ENCODE data around the gene MYBBP1A. TPM values are rescaled to one million over a fixed set of nuclear protein-coding genes. Genes with fewer than 3 reads are reported as not detected.

The MYBBP1A gene
- total and polyA plus RNA-seq, 2 of the 13 experiments (the other 11 are each of a cell fraction or from before 2014, with no cell fraction given) = 18.6 to 54.8 TPM

DNA sequence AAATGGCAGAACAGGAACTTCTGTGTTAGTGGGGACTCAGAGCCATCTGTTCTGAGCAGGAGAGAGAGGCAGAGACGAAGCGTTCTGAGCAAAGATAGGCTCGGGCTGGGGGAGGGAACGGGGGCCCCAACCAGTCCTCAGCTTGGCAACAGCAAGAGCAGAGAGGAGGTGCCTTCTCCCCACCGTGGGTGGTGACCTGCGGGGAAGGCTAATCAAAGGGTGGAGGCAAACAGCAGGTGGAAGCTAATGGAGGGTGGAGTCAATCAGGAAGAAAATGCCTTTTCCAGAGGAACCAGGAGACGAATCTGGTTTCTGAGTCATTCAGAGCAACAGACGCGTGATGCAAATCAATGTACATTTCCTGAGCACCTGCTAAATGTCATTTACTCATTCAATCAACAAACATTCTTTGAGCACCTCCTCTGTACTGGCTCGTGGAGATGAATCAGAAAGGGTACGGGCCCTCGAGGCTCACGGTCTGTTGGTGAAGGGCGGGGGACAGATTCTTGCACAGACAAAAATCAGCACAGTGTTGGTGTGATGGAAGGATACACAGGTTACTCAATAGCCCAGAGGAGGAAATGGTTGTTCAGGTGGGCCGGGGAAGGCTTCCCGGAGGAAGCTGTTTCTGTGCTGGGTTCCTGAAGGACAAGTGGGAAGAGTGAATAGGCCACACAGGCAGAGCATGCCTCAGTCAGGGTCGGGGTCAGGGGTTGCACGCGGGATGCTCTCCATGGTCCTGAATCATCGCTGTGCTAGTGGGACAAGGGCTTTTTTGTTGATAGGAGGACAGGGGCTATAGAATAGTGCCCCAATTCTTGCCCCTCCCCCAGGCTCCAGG, 62.2 kb downstream of the MYBBP1A start (continued):
- peak; percentile 88; the same call in 1 of the 2 replicates for TF ChIP-seq TEF (CRISPR knock-in tag; IDR thresholded peaks at IDR 0.05)
- TF ChIP-seq ZNF296 (CRISPR knock-in tag; conservative IDR thresholded peaks at IDR 0.05) = peak; percentile 95
- 0 out of 2 replicates have a peak, but pooled peaks have one; percentile 29 for TF ChIP-seq PRDM10 (CRISPR knock-in tag; IDR thresholded peaks at IDR 0.05; ENCODE audit: low read depth)
- TF ChIP-seq JDP2 (CRISPR knock-in tag; IDR thresholded peaks at IDR 0.05; ENCODE audit: borderline replicate concordance) = no peak
- TF ChIP-seq FOXK1 (CRISPR knock-in tag; IDR thresholded peaks at IDR 0.05; ENCODE audit: borderline replicate concordance, low read depth) = peak; percentile 77; the same call in 1 of the 2 replicates
- no peak for TF ChIP-seq TCF7L2 (IDR thresholded peaks at IDR 0.05; ENCODE audit: low read depth, low read length)
- peak; percentile 73 for TF ChIP-seq ZNF607 (CRISPR knock-in tag; IDR thresholded peaks at IDR 0.05; ENCODE audit: borderline replicate concordance)
- no peak for TF ChIP-seq ZNF136 (CRISPR knock-in tag; IDR thresholded peaks at IDR 0.05; ENCODE audit: low read depth)
- TF ChIP-seq ZNF572 (CRISPR knock-in tag; IDR thresholded peaks at IDR 0.05) = no peak
- no peak for TF ChIP-seq ZNF598 (CRISPR knock-in tag; IDR thresholded peaks at IDR 0.05; ENCODE audit: borderline replicate concordance)
- TF ChIP-seq DBP (CRISPR knock-in tag; IDR thresholded peaks at IDR 0.05; ENCODE audit: not compliant biosample characterization) = peak; percentile 90
- no peak for TF ChIP-seq ZNF839 (CRISPR knock-in tag; IDR thresholded peaks at IDR 0.05; ENCODE audit: borderline replicate concordance)
- TF ChIP-seq RFXAP (CRISPR knock-in tag; IDR thresholded peaks at IDR 0.05; ENCODE audit: borderline replicate concordance) = peak; percentile 70; the same call in 1 of the 2 replicates
- TF ChIP-seq ZBTB7A (CRISPR knock-in tag; IDR thresholded peaks at IDR 0.05) = peak; percentile 72; the same call in 1 of the 2 replicates
- no peak for TF ChIP-seq THYN1 (CRISPR knock-in tag; IDR thresholded peaks at IDR 0.05; ENCODE audit: borderline replicate concordance, low read depth)
- TF ChIP-seq BCLAF1 (IDR thresholded peaks at IDR 0.05) = no peak
- TF ChIP-seq, protein P1, sequence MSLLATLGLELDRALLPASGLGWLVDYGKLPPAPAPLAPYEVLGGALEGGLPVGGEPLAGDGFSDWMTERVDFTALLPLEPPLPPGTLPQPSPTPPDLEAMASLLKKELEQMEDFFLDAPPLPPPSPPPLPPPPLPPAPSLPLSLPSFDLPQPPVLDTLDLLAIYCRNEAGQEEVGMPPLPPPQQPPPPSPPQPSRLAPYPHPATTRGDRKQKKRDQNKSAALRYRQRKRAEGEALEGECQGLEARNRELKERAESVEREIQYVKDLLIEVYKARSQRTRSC (CRISPR knock-in tag; IDR thresholded peaks at IDR 0.05; ENCODE audit: low read depth) = 0 out of 2 replicates have a peak, but pooled peaks have one; percentile 52
- TF ChIP-seq NCOA2 (CRISPR knock-in tag; IDR thresholded peaks at IDR 0.05) = peak; percentile 66
- TF ChIP-seq TOE1 (CRISPR knock-in tag; IDR thresholded peaks at IDR 0.05) = no peak
